ENCODE measurements around the gene FBXW5.

- TF ChIP-seq, protein P1, sequence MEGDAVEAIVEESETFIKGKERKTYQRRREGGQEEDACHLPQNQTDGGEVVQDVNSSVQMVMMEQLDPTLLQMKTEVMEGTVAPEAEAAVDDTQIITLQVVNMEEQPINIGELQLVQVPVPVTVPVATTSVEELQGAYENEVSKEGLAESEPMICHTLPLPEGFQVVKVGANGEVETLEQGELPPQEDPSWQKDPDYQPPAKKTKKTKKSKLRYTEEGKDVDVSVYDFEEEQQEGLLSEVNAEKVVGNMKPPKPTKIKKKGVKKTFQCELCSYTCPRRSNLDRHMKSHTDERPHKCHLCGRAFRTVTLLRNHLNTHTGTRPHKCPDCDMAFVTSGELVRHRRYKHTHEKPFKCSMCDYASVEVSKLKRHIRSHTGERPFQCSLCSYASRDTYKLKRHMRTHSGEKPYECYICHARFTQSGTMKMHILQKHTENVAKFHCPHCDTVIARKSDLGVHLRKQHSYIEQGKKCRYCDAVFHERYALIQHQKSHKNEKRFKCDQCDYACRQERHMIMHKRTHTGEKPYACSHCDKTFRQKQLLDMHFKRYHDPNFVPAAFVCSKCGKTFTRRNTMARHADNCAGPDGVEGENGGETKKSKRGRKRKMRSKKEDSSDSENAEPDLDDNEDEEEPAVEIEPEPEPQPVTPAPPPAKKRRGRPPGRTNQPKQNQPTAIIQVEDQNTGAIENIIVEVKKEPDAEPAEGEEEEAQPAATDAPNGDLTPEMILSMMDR (IDR thresholded peaks at IDR 0.05): no peak
- TF ChIP-seq POLR2AphosphoS5 (IDR thresholded peaks at IDR 0.05) (no peak), POLR2A (IDR thresholded peaks at IDR 0.05) (no peak)
These were observed 35.4 kb upstream of the FBXW5 start for GRCh38 chr9:136979769-136980587.

Measured in breast epithelium (tissue), 3 donors.